Nephron progenitor cell (in vitro differentiated cells): ENCODE data around the gene GRM8.

ENCODE experiments used
- DNase-seq: peaks from one replicate; pipeline ENCODE4 v3.0.0; 2021
- H3K27ac Mint-ChIP-seq: 2 replicates; pipeline ENCODE4 v1.8.0; 2021; ENCODE audit warnings: mild to moderate bottlenecking, moderate library complexity, mixed read lengths
- H3K27me3 Mint-ChIP-seq: 2 replicates; pipeline ENCODE4 v1.8.0; 2021; ENCODE audit warnings: mild to moderate bottlenecking, low read depth, mixed read lengths; ENCODE audit not compliant: poor library complexity
- H3K36me3 Mint-ChIP-seq: 2 replicates; pipeline ENCODE4 v1.8.0; 2021; ENCODE audit warnings: low read depth, mixed read lengths
- H3K4me1 Mint-ChIP-seq: 2 replicates; pipeline ENCODE4 v1.8.0; 2021; ENCODE audit warnings: mixed read lengths
- H3K4me3 Mint-ChIP-seq: 2 replicates; pipeline ENCODE4 v1.8.0; 2021; ENCODE audit warnings: mild to moderate bottlenecking, moderate library complexity, mixed read lengths
- H3K9me3 Mint-ChIP-seq: 2 replicates; pipeline ENCODE4 v1.8.0; 2021; ENCODE audit warnings: mild to moderate bottlenecking, moderate library complexity, mixed read lengths
- CTCF ChIP-seq: fragments of 200-600 bp; sonication (generic); IDR thresholded peaks from 2 replicates; pipeline ENCODE4 v1.5.0; 2021; ENCODE audit warnings: antibody characterized with exemption

GRM8 gene

GRCh38 chr7:127208351-127208750 is 44.4 kb downstream of the GRM8 start:
- Mint-ChIP-seq H3K4me1 (no peaks in the 10 kb centered on the region), H3K27ac (no peak overlapping the region), H3K36me3 (no peaks in the 10 kb centered on the region)

GRCh38 chr7:127207806-127208205 is 44.9 kb downstream of the GRM8 start:
- no peak for TF ChIP-seq CTCF
- Mint-ChIP-seq H3K27ac (no peak overlapping the region), H3K9me3 (no peaks in the 10 kb centered on the region), H3K36me3 (no peaks in the 10 kb centered on the region), H3K27me3 (peaks cover 8% of the 10 kb centered on the region), H3K4me1 (no peaks in the 10 kb centered on the region), H3K4me3 (no peak overlapping the region)
- DNase-seq, result no peak

More at GRCh38 chr7:127208351-127208750, 44.4 kb downstream of the GRM8 start:
- no peak overlapping the region for H3K4me3 Mint-ChIP-seq
- no peaks in the 10 kb centered on the region for H3K9me3 Mint-ChIP-seq
- peaks cover 8% of the 10 kb centered on the region for H3K27me3 Mint-ChIP-seq
- TF ChIP-seq CTCF, result no peak
- no peak for DNase-seq

GRCh38 chr7:127207230-127207629 is 45.5 kb downstream of the GRM8 start:
- no peaks in the 10 kb centered on the region for H3K4me1 Mint-ChIP-seq
- no peak for DNase-seq
- no peaks in the 10 kb centered on the region for H3K9me3 Mint-ChIP-seq
- no peak overlapping the region for H3K27ac Mint-ChIP-seq
- no peak overlapping the region for H3K4me3 Mint-ChIP-seq
- no peaks in the 10 kb centered on the region for H3K36me3 Mint-ChIP-seq
- TF ChIP-seq CTCF, result no peak
- peaks cover 8% of the 10 kb centered on the region for H3K27me3 Mint-ChIP-seq

GRCh38 chr7:127194571-127194970 is 58.2 kb downstream of the GRM8 start:
- H3K27ac Mint-ChIP-seq, result no peak overlapping the region
- TF ChIP-seq CTCF, result no peak
- no peaks in the 10 kb centered on the region for H3K4me1 Mint-ChIP-seq
- no peaks in the 10 kb centered on the region for H3K9me3 Mint-ChIP-seq
- no peak for DNase-seq
- no peaks in the 10 kb centered on the region for H3K36me3 Mint-ChIP-seq
- no peak overlapping the region for H3K4me3 Mint-ChIP-seq
- H3K27me3 Mint-ChIP-seq, result no peaks in the 10 kb centered on the region

GRCh38 chr7:127189886-127190285 is 62.9 kb downstream of the GRM8 start:
- Mint-ChIP-seq H3K36me3 (no peaks in the 10 kb centered on the region), H3K27me3 (no peaks in the 10 kb centered on the region), H3K4me1 (peaks cover 7% of the 10 kb centered on the region), H3K9me3 (no peaks in the 10 kb centered on the region), H3K27ac (no peak overlapping the region), H3K4me3 (no peak overlapping the region)
- TF ChIP-seq CTCF, result no peak
- no peak for DNase-seq

GRCh38 chr7:127189074-127189473 is 63.7 kb downstream of the GRM8 start:
- H3K4me1 Mint-ChIP-seq, result peaks cover 7% of the 10 kb centered on the region
- H3K9me3 Mint-ChIP-seq, result no peaks in the 10 kb centered on the region

More at GRCh38 chr7:127189074-127189473, 63.7 kb downstream of the GRM8 start:
- TF ChIP-seq CTCF, result no peak
- no peak overlapping the region for H3K27ac Mint-ChIP-seq
- H3K36me3 Mint-ChIP-seq, result no peaks in the 10 kb centered on the region
- no peaks in the 10 kb centered on the region for H3K27me3 Mint-ChIP-seq
- no peak for DNase-seq
- no peak overlapping the region for H3K4me3 Mint-ChIP-seq
